HG02642 (cell line): ENCODE data around the gene CIC.
"Not testable (repeated sequence)": the region's sequence is repeated elsewhere in the genome, so short reads cannot be mapped to it uniquely, and the experiment has no call there.

Experiments
- ATAC-seq: cut with Tn5 transposase; IDR thresholded peaks from one replicate; pipeline ENCODE4 v1.9.1; 2021; ENCODE audit warnings: mild to moderate bottlenecking; ENCODE audit not compliant: unreplicated experiment, poor library complexity

CIC gene

GRCh38 chr19:42325896-42326771 is 57.1 kb downstream of the CIC start:
- ATAC-seq: peak; percentile 11

DNA sequence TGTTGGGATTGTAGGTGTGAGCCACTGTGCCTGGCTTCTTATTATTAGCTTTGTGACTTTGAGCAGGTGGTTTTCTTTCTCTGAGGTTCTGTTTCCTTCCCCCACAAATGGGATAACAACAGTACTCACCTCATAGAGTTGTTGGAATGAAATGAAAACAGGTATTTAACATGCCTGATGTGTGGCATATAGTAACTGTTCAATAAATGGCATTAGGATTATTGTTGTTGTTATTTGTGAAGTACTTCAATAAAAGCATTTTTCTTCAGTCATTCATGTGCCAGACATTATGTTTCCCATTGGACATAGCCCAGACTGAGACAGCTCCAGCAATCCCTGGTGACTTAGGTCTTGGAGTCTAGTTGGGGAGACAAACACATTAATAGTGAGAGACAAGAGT is 57.9 kb downstream of the CIC start:
- no peak for ATAC-seq

DNA sequence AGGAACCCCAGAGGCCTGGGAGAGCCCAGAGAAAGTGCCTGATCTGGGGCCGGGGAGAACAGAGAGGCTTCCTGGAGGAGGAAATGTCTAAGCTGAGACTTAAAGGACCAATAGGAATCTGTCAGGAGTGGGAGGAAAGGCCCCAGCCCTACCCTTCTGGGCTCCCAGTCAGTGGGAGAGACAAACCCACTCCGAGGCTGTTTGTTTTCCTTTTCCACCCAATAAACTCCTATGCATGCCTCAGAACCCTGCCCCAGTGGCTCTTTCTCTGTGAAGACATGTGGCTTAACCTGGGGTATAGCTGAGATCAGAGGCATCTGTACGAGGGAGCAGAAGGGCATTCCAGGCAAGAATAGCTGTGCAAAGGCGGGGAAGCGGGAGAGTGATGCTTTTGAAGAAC is 58.3 kb downstream of the CIC start:
- no peak for ATAC-seq

DNA sequence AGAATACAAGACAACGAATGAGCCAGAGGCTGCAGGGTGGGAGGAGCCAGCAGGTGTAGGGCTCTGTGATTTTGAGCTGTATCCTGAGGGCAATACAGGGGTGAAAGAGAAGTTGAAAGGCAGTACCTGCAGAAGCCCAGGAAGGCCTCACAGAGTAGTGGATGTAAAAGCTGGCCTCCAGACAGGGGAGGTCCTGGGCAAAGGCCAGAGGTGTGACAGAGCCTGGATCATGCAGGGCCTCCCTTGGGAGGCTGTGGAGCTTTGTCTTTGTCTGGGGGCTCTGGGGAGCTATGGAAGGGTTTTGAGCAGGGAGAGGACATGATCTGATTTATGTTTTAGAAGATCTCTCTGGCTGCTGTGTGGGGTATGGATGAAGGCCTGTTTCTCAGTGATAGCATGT is 59.1 kb downstream of the CIC start:
- no peak for ATAC-seq

DNA sequence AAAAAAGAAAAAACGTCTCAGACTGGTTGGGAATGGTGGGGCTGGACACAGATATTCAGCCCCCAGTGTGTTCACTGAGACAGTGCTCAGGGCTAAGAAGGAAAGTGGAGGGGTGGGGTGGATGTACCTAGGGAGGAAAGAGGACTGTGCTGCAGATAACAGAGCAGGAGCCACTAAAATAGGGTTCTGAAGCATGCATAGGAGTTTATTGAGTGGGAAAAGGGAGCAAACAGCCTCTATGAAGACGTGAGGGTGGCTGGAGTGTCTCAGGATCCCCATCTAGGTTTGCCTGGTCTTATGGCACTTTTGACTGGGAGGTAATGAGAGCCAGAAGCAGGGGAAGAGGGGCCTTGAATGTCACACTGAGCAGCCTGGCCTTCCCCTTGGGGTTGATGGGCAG is 59.8 kb downstream of the CIC start:
- ATAC-seq: no peak

GRCh38 chr19:42330241-42330711 is 61.2 kb downstream of the CIC start:
- no peak for ATAC-seq

DNA sequence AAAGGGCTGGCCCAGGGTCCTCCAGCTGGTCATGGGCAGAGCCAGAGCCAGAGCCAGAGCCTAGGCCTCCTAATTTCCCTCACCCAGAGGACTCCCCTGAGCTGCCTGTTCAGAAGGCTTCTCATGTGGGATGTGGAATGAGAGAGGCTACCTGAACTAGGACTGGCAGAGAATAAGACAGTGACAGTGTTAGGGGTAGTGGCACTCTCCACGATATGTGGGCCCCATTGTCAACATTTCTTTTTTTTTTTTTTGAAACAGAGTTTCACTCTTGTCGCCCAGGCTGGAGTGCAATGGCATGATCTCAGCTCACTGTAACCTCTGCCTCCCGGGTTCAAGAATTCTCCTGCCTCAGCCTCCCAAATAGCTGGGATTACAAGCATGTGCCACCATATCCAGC is 62.3 kb downstream of the CIC start:
- ATAC-seq: not testable (repeated sequence)

GRCh38 chr19:42332059-42332458 is 63.0 kb downstream of the CIC start:
- ATAC-seq: no peak

- ATAC-seq: no peak
Observed at GRCh38 chr19:42333018-42333417, 64.0 kb downstream of the CIC start.

- ATAC-seq: no peak
Observed at GRCh38 chr19:42333975-42334696, 65.1 kb downstream of the CIC start.

GRCh38 chr19:42334697-42335373 is 65.8 kb downstream of the CIC start:
- ATAC-seq: no peak

- ATAC-seq: no peak
Observed at GRCh38 chr19:42335374-42335936, 66.4 kb downstream of the CIC start.

GRCh38 chr19:42335971-42336370 is 66.9 kb downstream of the CIC start:
- ATAC-seq: no peak

DNA sequence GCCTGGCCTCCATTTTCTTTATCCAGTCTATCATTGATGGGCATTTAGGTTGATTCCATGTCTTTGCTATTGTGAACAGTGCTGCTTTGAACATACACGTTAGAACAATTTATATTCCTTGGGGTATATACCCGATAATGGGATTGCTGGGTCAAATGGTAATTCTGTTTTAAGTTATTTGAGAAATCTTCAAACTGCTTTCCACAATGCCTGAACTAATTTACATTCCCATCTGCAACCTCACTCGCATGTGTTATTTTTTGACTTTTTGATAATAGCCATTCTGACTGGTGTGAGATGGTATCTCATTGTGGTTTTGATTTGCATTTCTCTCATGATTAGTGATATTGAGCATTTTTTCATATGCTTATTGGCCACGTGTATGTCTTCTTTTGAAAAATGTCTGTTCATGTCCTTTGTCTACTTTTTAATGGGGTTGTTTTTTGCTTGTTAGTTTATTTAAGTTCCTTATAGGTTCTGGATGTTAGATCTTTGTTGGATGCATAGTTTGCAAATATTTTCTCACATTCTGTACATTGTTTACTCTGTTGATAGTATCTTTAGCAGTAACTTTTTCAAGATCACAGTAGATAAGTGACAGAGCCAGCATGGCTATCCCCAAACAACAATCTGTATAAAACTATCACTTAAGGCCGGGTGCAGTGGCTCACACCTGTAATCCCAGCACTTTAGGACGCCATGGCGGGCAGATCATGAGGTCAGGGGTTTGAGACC is 70.2 kb downstream of the CIC start:
- ATAC-seq: not testable (repeated sequence)

GRCh38 chr19:42339922-42340321 is 70.9 kb downstream of the CIC start:
- not testable (repeated sequence) for ATAC-seq

GRCh38 chr19:42343344-42344110 is 74.5 kb downstream of the CIC start:
- ATAC-seq: no peak

DNA sequence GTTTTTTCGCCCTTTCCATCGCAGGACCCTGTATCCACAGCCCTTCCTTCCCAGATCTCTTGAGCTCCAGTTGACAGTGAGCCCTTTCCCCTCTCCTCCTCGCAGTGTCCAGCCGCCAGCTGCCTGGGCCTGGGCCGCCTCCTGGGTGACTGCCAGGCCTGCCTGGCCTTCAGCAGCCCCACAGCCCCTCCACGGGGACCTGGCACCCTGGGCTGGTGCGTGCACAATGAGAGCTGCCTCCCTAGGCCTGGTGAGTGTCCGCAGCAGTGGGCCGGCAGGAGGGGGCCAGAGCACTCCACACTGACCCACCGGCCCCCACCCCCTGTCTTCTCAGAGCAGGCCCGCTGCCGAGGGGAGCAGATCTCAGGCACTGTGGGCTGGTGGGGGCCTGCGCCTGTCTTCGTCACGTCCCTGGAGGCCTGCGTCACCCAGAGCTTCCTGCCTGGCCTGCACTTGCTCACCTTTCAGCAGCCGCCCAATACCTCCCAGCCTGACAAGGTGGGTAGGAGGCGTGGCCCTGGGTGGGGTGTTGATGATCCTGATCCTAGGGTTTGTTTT is 75.4 kb downstream of the CIC start:
- no peak for ATAC-seq
